Neural crest cell (in vitro differentiated cells): Measurements from ENCODE around the gene SYS1. TPM values are rescaled to one million over a fixed set of nuclear protein-coding genes. Genes with fewer than 3 reads are reported as not detected.

Experiments
- DNase-seq: peaks from one replicate; pipeline ENCODE4 v3.0.0; 2021; ENCODE audit warnings: low read depth, mixed read lengths, low spot score
- H3K27ac Mint-ChIP-seq: one replicate; pipeline ENCODE4 v1.8.0; 2021; ENCODE audit warnings: mild to moderate bottlenecking, mixed read lengths; ENCODE audit not compliant: unreplicated experiment
- H3K27me3 Mint-ChIP-seq: 2 replicates; pipeline ENCODE4 v1.8.0; 2021; ENCODE audit warnings: low read depth, mild to moderate bottlenecking, mixed read lengths
- H3K36me3 Mint-ChIP-seq: 2 replicates; pipeline ENCODE4 v1.8.0; 2021; ENCODE audit warnings: low read depth, mild to moderate bottlenecking, mixed read lengths
- H3K4me1 Mint-ChIP-seq: 2 replicates; pipeline ENCODE4 v1.8.0; 2021; ENCODE audit warnings: mixed read lengths
- H3K4me3 Mint-ChIP-seq: one replicate; pipeline ENCODE4 v1.8.0; 2021; ENCODE audit warnings: mild to moderate bottlenecking, mixed read lengths
- H3K9me3 Mint-ChIP-seq: 2 replicates; pipeline ENCODE4 v1.8.0; 2021; ENCODE audit warnings: mixed read lengths
- total RNA-seq: library from RNA; stranded (reverse); gene quantifications from 2 replicates; pipeline ENCODE4 v1.2.1, GENCODE V29; 2021
- TF ChIP-seq, protein P1 (sequence below): fragments of 200-600 bp; sonication (generic); conservative IDR thresholded peaks from 2 replicates; pipeline ENCODE4 v1.5.0; 2021; ENCODE audit warnings: antibody characterized with exemption, mild to moderate bottlenecking

Gene SYS1
- total RNA-seq, 1 donor from 2014 or later, result 24.6 TPM

DNA sequence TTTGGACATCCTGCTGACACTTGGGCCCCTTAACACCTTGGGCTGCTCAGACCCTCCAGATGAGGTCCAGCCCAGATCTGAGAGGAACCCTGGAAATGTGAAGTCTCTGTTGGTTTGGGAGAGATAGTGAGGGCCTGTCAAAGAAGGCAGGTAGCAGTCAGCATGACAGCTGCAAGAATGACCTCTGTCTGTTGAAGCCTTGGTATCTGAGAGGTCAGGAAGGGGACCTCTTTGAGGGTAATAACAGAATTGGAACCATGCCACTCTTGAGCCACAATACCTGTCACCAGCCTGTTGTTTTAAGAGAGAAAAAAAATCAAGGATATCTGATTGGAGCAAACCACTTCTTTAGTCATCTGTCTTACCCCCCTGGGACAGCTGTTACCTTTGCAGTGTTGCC is 4.2 kb downstream of the SYS1 start:
- no peaks in the 10 kb centered on the region for H3K27me3 Mint-ChIP-seq
- no peak overlapping the region for H3K27ac Mint-ChIP-seq
- no peaks in the 10 kb centered on the region for H3K9me3 Mint-ChIP-seq
- H3K36me3 Mint-ChIP-seq, result peaks cover 4% of the 10 kb centered on the region
- H3K4me1 Mint-ChIP-seq, result peaks cover 22% of the 10 kb centered on the region
- DNase-seq, result no peak
- TF ChIP-seq, protein P1, sequence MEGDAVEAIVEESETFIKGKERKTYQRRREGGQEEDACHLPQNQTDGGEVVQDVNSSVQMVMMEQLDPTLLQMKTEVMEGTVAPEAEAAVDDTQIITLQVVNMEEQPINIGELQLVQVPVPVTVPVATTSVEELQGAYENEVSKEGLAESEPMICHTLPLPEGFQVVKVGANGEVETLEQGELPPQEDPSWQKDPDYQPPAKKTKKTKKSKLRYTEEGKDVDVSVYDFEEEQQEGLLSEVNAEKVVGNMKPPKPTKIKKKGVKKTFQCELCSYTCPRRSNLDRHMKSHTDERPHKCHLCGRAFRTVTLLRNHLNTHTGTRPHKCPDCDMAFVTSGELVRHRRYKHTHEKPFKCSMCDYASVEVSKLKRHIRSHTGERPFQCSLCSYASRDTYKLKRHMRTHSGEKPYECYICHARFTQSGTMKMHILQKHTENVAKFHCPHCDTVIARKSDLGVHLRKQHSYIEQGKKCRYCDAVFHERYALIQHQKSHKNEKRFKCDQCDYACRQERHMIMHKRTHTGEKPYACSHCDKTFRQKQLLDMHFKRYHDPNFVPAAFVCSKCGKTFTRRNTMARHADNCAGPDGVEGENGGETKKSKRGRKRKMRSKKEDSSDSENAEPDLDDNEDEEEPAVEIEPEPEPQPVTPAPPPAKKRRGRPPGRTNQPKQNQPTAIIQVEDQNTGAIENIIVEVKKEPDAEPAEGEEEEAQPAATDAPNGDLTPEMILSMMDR, result no peak
- H3K4me3 Mint-ChIP-seq, result peak overlapping the region; percentile 31

DNA sequence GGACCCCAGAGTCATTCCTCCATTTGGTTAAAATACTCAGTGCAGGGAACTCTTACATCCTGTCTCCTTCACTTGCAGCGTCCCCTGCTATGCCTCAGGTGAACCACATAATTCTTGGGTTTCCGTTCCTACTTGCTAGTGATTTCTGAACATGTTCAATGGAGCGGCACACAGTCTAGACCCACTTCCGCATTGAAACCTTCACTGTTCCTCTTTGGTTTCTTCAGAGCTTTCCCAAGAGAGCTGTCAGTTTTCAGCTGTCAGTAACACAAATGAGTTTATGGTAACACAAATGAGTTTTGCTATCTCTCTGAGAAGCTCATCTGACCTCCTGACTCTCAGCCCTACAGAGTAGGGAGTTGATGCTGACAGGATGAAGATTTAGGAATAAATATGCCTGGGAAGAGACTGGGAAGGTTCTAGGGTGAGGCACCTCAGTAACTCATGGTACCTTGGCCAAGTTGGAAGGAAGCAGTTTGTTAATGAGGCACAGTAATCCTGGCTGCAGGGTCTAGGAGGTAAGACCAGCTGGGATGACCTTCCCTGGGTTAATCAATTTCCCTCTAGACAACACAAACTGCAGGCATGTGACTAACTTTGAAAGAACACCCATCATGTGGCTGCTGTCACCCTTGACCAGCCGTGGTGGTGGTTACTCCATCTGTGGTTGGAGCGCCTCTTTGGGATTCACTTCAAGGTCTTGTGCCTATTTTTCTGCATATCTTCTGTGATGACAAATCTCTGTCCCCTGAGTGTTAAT is 5.4 kb downstream of the SYS1 start:
- Mint-ChIP-seq H3K4me1 (peaks cover 19% of the 10 kb centered on the region), H3K9me3 (no peaks in the 10 kb centered on the region), H3K36me3 (peaks cover 4% of the 10 kb centered on the region), H3K27ac (no peak overlapping the region), H3K27me3 (no peaks in the 10 kb centered on the region), H3K4me3 (peak overlapping the region; percentile 50)
- DNase-seq, result no peak
- TF ChIP-seq, protein P1, result no peak

DNA sequence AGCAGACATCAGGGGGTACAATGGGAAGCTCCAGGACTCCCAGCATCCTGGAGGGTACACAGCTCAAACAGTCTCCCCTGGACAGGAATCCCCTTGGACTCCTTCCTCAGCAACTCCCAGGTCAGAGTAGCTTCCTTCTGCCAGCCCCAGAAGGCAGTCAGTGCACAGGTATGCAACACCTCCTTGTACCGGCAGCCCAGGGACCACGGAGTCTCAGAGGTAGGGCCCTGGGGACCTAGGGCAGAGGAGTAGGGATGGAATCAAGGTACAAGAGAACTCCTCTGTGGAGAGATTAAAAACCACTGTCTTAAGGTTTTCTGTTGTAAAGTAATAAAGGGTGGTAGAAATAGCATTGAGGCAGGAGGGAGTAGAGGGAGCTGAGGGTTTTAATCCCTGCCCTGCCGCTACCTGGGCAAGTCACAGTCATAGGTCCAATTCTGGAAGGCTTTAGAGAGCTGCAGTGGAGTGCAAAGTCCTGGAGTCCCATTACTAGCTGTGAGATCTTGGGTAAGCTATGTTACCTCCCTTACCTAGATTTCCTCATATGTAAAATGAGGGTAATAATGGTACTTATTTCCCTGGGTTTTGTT is 7.7 kb downstream of the SYS1 start:
- no peaks in the 10 kb centered on the region for H3K27me3 Mint-ChIP-seq
- H3K4me1 Mint-ChIP-seq, result peaks cover 13% of the 10 kb centered on the region
- TF ChIP-seq, protein P1, result no peak
- H3K27ac Mint-ChIP-seq, result no peak overlapping the region
- H3K4me3 Mint-ChIP-seq, result peak overlapping the region; percentile 23
- H3K36me3 Mint-ChIP-seq, result peaks cover 4% of the 10 kb centered on the region
- no peak for DNase-seq
- H3K9me3 Mint-ChIP-seq, result no peaks in the 10 kb centered on the region

DNA sequence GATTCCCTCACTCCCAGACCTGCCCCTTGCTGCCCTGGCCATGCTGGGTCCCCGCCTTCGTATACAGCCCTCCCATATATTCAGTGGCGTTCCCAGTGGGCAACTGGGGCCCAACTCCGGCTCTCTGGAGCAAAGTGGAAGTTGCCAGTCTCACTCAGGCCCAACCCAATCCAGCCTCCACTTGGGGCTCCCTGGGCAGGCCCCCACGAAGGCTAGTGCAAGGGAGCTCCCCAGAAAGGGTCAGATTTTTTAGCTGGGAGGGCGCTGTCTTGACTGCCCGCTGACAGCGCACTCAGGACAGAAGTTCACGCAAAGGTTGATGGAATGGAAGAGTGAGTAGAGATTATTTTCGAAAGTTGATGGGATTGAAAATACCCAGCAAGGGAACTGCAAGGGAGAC is 9.3 kb downstream of the SYS1 start:
- peaks cover 13% of the 10 kb centered on the region for H3K4me1 Mint-ChIP-seq
- peaks cover 4% of the 10 kb centered on the region for H3K36me3 Mint-ChIP-seq
- no peak overlapping the region for H3K27ac Mint-ChIP-seq
- TF ChIP-seq, protein P1, result no peak
- H3K27me3 Mint-ChIP-seq, result no peaks in the 10 kb centered on the region
- no peak overlapping the region for H3K4me3 Mint-ChIP-seq
- H3K9me3 Mint-ChIP-seq, result no peaks in the 10 kb centered on the region
- no peak for DNase-seq

DNA sequence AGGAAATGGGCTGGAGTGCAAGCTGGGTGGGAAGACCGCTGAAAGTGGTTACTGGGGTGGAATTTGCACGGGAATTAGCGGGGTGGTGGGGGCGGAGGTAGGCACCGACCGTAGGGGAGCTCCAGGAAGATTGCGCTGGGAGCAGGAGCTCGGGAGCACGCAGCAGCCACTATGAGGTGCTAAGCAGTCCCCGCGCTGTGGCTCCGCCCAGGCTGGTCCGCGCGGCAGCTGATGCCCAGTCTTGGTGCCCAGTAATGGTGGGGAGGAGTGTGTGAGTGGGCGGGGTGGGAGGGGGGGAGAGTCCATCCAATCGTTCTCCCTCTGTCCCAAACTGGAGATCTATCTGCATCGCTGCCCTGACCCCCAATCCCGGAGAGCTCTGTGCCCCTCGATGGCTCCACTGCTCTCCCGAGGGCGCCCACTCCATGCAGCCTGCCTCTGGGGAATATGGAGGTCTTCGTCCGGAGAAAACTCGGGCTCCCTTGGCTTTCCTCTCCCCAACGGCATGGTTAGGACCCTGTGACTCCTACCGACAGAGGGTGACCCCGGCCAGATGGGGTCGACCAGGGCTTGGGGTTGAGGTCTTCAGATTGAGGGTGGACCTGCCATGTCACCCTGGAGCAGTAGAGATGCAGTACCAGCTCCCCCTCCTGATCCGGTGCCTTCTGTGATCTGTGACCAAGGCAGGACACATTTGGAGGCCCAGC is 9.8 kb downstream of the SYS1 start:
- TF ChIP-seq, protein P1, result no peak
- no peak for DNase-seq
- H3K9me3 Mint-ChIP-seq, result no peaks in the 10 kb centered on the region
- H3K27me3 Mint-ChIP-seq, result no peaks in the 10 kb centered on the region
- no peak overlapping the region for H3K4me3 Mint-ChIP-seq
- peaks cover 13% of the 10 kb centered on the region for H3K4me1 Mint-ChIP-seq
- no peak overlapping the region for H3K27ac Mint-ChIP-seq
- peaks cover 4% of the 10 kb centered on the region for H3K36me3 Mint-ChIP-seq
